ENCODE measurements around the gene CROCC2. TPM values are rescaled to one million over a fixed set of nuclear protein-coding genes. Genes with fewer than 3 reads are reported as not detected.
"Not testable (repeated sequence)": the region's sequence is repeated elsewhere in the genome, so short reads cannot be mapped to it uniquely, and the experiment has no call there.

The CROCC2 gene
- total RNA-seq, 1 donor from 2014 or later: not detected

DNA sequence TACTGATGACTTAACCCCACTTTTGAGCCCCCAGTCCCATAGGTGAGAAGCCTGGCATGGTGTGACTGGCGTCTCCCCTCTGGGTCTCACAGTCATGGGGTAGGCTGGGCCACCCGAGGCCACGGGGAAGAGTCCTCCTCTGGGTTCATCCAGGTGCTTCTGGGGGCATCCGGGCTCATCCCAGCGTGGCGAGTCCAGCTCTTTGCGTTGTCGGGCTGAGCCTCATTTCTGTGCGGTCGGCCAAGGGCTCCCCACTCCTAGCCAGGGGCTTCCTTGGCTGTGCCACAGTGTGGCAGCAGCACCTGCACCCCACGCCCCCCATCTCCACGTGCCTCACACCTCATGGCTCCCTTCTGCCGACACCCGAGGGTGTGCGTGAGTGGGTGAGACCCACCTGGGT lies 64.7 kb downstream of the CROCC2 start:
- Histone ChIP-seq H3K4me1 (peaks cover 8% of the 10 kb centered on the region), H3K27me3 (ENCODE audit: low read depth) (peaks cover 38% of the 10 kb centered on the region), H3K4me3 (no peak overlapping the region), H3K9me3 (replicated peaks) (peaks cover 6% of the 10 kb centered on the region), H3K36me3 (no peaks in the 10 kb centered on the region), H3K27ac (replicated peaks) (no peak overlapping the region)
- DNase-seq: peak; percentile 3
- TF ChIP-seq, protein P1, sequence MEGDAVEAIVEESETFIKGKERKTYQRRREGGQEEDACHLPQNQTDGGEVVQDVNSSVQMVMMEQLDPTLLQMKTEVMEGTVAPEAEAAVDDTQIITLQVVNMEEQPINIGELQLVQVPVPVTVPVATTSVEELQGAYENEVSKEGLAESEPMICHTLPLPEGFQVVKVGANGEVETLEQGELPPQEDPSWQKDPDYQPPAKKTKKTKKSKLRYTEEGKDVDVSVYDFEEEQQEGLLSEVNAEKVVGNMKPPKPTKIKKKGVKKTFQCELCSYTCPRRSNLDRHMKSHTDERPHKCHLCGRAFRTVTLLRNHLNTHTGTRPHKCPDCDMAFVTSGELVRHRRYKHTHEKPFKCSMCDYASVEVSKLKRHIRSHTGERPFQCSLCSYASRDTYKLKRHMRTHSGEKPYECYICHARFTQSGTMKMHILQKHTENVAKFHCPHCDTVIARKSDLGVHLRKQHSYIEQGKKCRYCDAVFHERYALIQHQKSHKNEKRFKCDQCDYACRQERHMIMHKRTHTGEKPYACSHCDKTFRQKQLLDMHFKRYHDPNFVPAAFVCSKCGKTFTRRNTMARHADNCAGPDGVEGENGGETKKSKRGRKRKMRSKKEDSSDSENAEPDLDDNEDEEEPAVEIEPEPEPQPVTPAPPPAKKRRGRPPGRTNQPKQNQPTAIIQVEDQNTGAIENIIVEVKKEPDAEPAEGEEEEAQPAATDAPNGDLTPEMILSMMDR (IDR thresholded peaks at IDR 0.05; ENCODE audit: borderline replicate concordance): no peak
- intact Hi-C loops (cut with micrococcal nuclease): no loop called here

DNA sequence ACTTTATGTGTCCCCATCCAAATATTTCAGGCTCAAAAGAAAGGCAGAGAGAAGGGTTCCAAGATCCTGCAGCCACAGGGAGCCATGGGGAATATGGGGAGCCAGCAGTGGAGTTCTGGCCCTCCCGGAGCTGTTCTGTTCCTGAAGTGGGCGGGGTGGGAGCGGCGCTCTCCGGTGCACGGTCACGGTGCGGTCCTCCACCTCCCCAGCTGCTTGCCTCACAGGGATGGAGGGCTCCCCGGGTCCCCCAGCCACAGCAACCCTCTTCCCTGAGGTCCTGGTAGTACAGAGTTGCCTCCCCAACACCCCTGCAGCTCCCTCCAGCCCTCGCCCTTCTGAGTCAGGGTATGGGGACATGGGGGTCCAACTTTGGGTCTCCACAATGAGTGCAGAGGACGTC lies 66.1 kb downstream of the CROCC2 start:
- TF ChIP-seq, protein P1 (IDR thresholded peaks at IDR 0.05; ENCODE audit: borderline replicate concordance): no peak
- no peak overlapping the region for H3K27ac ChIP-seq (replicated peaks)
- H3K4me1 ChIP-seq: peaks cover 4% of the 10 kb centered on the region
- H3K36me3 ChIP-seq: no peaks in the 10 kb centered on the region
- intact Hi-C loops (cut with micrococcal nuclease): no loop called here
- DNase-seq: peak; percentile 7
- peaks cover 6% of the 10 kb centered on the region for H3K9me3 ChIP-seq (replicated peaks)
- no peak overlapping the region for H3K4me3 ChIP-seq
- peaks cover 40% of the 10 kb centered on the region for H3K27me3 ChIP-seq (ENCODE audit: low read depth)

DNA sequence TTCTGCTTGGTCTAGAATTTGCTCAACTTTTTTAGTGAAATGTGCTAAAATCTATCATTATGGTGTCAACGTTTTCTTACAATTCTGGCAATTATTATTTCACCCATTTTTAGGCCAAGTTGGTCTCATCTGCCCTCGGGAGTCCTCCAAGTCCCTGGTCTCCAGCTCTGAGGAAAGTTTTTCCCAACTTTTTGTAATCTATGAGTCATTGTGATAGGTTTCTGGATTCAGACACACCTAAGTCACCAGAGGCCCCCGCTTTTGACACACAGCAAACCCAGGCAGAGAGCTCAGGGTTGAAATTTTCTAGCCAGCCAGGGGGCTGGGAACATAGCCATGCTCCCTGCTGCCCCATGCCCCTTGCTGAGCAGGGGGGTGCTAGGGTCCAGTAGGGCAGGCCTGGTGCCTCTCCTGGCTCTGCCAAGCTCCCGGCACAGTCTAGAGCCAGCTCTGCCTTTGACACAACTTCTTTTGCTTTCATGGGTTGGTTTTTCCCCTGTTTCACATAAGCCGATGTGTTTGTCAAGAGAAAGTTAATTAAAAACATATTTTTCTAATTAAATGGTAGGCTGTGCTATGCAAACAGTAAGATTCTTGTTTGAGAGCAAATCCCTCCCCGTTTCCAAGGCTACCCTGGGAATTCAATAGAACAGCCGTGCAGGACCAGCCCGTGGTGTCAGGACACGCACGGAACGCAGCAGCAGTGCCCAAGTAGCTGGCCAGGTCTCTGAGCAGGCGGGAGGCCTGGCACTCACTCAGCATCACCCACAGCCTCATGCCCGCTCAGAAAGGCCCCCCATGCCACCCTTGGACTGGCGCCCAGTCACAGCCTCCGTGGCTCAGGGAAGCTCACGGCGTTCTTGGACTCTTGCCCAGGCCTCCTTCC lies 66.7 kb downstream of the CROCC2 start:
- no peak overlapping the region for H3K27ac ChIP-seq (replicated peaks)
- peak; percentile 10 for DNase-seq
- H3K9me3 ChIP-seq (replicated peaks): peaks cover 6% of the 10 kb centered on the region
- peaks cover 40% of the 10 kb centered on the region for H3K27me3 ChIP-seq (ENCODE audit: low read depth)
- no peak overlapping the region for H3K4me3 ChIP-seq
- H3K4me1 ChIP-seq: peaks cover 4% of the 10 kb centered on the region
- TF ChIP-seq, protein P1 (IDR thresholded peaks at IDR 0.05; ENCODE audit: borderline replicate concordance): no peak
- H3K36me3 ChIP-seq: no peaks in the 10 kb centered on the region
- intact Hi-C loops (cut with micrococcal nuclease): no loop called here

DNA sequence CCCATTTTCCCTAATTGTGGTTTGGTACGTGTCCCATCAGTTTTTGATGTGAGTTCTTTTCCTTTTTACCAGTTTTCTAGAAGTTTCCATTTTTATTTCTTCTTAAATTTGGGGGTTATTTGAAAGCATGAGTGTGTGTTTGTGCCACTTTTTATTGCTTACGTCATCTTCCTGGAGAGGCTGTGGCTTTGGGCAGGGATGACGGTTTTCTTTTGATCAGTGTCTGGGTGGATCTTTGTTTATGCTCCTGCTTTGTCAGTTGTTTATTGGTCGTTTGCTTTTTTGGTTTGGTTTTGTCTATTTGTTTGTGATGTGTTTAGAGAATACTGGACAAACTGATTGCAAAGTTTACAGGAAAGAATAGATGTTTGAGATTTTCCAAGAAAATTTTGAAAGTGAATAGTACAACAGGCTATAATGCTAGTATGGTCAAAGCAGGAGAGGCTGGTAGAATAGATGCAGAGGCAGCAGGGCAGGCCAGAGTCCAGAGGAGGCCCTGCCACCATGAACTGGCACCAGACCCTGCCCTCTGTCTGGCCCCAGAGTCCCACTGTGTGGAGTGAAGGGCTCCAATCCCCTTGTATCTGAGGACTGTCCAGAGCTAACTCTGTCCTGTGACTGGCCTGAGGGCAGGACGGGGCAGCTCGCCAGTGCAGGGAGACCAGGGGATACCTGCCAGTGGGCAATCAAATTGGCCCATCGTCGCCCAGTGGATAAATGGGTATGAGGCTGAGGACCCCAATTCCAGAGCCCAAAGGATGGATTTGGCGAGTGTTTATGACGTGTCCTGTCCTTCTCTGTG lies 68.8 kb downstream of the CROCC2 start:
- peaks cover 40% of the 10 kb centered on the region for H3K27me3 ChIP-seq (ENCODE audit: low read depth)
- TF ChIP-seq, protein P1 (IDR thresholded peaks at IDR 0.05; ENCODE audit: borderline replicate concordance): no peak
- peak; percentile 2 for DNase-seq
- intact Hi-C loops (cut with micrococcal nuclease): no loop called here
- no peak overlapping the region for H3K27ac ChIP-seq (replicated peaks)
- H3K9me3 ChIP-seq (replicated peaks): peaks cover 6% of the 10 kb centered on the region
- H3K4me1 ChIP-seq: no peaks in the 10 kb centered on the region
- H3K36me3 ChIP-seq: no peaks in the 10 kb centered on the region
- no peak overlapping the region for H3K4me3 ChIP-seq

DNA sequence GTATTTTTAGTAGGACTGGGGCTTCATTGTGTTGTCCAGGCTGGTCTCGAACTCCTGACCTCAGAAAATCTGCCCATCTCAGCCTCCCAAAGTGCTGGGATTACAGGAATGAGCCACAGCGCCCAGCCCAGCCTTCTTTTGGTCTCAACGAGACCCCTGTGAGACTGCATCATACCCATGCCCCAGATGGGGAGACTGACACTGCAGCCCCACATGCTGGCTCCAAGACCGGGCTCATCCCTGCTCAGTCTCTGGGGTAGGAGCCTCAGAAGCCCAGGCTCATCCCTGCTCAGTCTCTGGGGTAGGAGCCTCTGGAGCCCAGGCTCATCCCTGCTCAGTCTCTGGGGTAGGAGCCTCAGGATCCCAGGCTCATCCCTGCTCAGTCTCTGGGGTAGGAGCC lies 69.8 kb downstream of the CROCC2 start:
- DNase-seq; H3K4me3 ChIP-seq; H3K9me3 ChIP-seq (replicated peaks); H3K36me3 ChIP-seq; H3K27ac ChIP-seq (replicated peaks); intact Hi-C loops (cut with micrococcal nuclease); H3K4me1 ChIP-seq: not testable (repeated sequence)
- peaks cover 40% of the 10 kb centered on the region for H3K27me3 ChIP-seq (ENCODE audit: low read depth)
